Osteocyte (in vitro differentiated cells): ENCODE measurements around the gene CDK9. TPM values are rescaled to one million over a fixed set of nuclear protein-coding genes. Genes with fewer than 3 reads are reported as not detected.

Experiments
- DNase-seq: peaks from one replicate; pipeline ENCODE4 v3.0.0; 2021; ENCODE audit warnings: mixed read lengths; ENCODE audit not compliant: unreplicated experiment; ENCODE audit errors: extremely low spot score
- H3K27ac Mint-ChIP-seq: one replicate; pipeline ENCODE4 v1.8.0; 2021; ENCODE audit warnings: mild to moderate bottlenecking, mixed read lengths; ENCODE audit not compliant: unreplicated experiment
- H3K27me3 Mint-ChIP-seq: one replicate; pipeline ENCODE4 v1.8.0; 2021; ENCODE audit warnings: mixed read lengths; ENCODE audit not compliant: unreplicated experiment
- H3K36me3 Mint-ChIP-seq: one replicate; pipeline ENCODE4 v1.8.0; 2021; ENCODE audit warnings: mixed read lengths; ENCODE audit not compliant: unreplicated experiment
- H3K4me1 Mint-ChIP-seq: one replicate; pipeline ENCODE4 v1.8.0; 2021; ENCODE audit warnings: mixed read lengths; ENCODE audit not compliant: unreplicated experiment
- H3K4me3 Mint-ChIP-seq: one replicate; pipeline ENCODE4 v1.8.0; 2021; ENCODE audit warnings: mild to moderate bottlenecking, moderate library complexity, mixed read lengths; ENCODE audit not compliant: unreplicated experiment
- H3K9me3 Mint-ChIP-seq: one replicate; pipeline ENCODE4 v1.8.0; 2021; ENCODE audit warnings: mixed read lengths; ENCODE audit not compliant: unreplicated experiment
- CTCF ChIP-seq: fragments of 200-600 bp; sonication (generic); IDR thresholded peaks from 2 replicates; pipeline ENCODE4 v1.5.0; 2021; ENCODE audit warnings: antibody characterized with exemption, mild to moderate bottlenecking, moderate library complexity
- total RNA-seq: library from RNA; stranded (reverse); gene quantifications from 2 replicates; pipeline ENCODE4 v1.2.1, GENCODE V29; 2021

The CDK9 gene
- total RNA-seq, 1 donor from 2014 or later = 78.5 TPM

- no peaks in the 10 kb centered on the region for H3K9me3 Mint-ChIP-seq
- no peak for DNase-seq
- H3K4me1 Mint-ChIP-seq = no peaks in the 10 kb centered on the region
- no peaks in the 10 kb centered on the region for H3K27me3 Mint-ChIP-seq
- H3K27ac Mint-ChIP-seq = no peak overlapping the region
- peaks cover 20% of the 10 kb centered on the region for H3K36me3 Mint-ChIP-seq
- no peak for TF ChIP-seq CTCF
- H3K4me3 Mint-ChIP-seq = no peak overlapping the region
These were observed 43.3 kb upstream of the CDK9 start for GRCh38 chr9:127742435-127743088.

- H3K27me3 Mint-ChIP-seq = no peaks in the 10 kb centered on the region
- peaks cover 18% of the 10 kb centered on the region for H3K36me3 Mint-ChIP-seq
- TF ChIP-seq CTCF = no peak
- no peak overlapping the region for H3K27ac Mint-ChIP-seq
- H3K4me1 Mint-ChIP-seq = no peaks in the 10 kb centered on the region
- no peaks in the 10 kb centered on the region for H3K9me3 Mint-ChIP-seq
- no peak for DNase-seq
- no peak overlapping the region for H3K4me3 Mint-ChIP-seq
These were observed 41.3 kb upstream of the CDK9 start for GRCh38 chr9:127744398-127745110.

GRCh38 chr9:127746959-127747569 lies 38.8 kb upstream of the CDK9 start:
- no peaks in the 10 kb centered on the region for H3K27me3 Mint-ChIP-seq
- DNase-seq = no peak
- H3K4me1 Mint-ChIP-seq = no peaks in the 10 kb centered on the region
- no peaks in the 10 kb centered on the region for H3K9me3 Mint-ChIP-seq
- no peak overlapping the region for H3K27ac Mint-ChIP-seq
- H3K4me3 Mint-ChIP-seq = no peak overlapping the region
- H3K36me3 Mint-ChIP-seq = peaks cover 24% of the 10 kb centered on the region
- TF ChIP-seq CTCF = no peak

- no peak for TF ChIP-seq CTCF
- Mint-ChIP-seq H3K27ac (no peak overlapping the region), H3K4me1 (no peaks in the 10 kb centered on the region), H3K36me3 (peaks cover 21% of the 10 kb centered on the region), H3K9me3 (no peaks in the 10 kb centered on the region), H3K4me3 (no peak overlapping the region), H3K27me3 (no peaks in the 10 kb centered on the region)
- DNase-seq = no peak
These were observed 36.6 kb upstream of the CDK9 start for GRCh38 chr9:127749090-127749787.
